ENCODE measurements around the gene LRIT1. TPM values are rescaled to one million over a fixed set of nuclear protein-coding genes. Genes with fewer than 3 reads are reported as not detected.

LRIT1 gene
- total RNA-seq, 1 donor from 2014 or later, result not detected

DNA sequence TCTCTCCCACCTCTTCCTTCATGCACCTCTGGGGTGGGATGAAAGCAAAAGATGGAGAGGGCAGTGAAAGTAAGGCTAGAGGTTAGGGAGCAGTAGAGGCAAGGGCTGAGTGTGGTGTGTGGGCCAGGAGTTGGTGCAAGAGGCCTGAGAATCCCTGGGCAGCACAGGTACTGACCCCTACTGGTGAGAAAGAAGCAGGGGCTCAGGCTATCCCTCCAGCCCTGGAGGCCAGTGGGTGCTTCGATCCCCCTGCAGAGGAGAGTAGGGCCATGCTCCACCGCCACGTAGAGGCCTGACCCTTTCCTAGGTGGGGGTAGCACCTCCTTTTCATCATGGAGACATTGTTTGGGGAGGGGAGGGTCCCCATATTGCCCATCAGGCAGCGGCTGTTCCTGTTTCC is 37.2 kb downstream of the LRIT1 start:
- DNase-seq (ENCODE audit: low read depth, low spot score), result no peak
- H3K27me3 Mint-ChIP-seq (ENCODE audit: low read depth), result no peaks in the 10 kb centered on the region
- no peak overlapping the region for H3K27ac Mint-ChIP-seq (ENCODE audit: unreplicated experiment)
- no peaks in the 10 kb centered on the region for H3K4me1 Mint-ChIP-seq
- no peaks in the 10 kb centered on the region for H3K36me3 Mint-ChIP-seq (ENCODE audit: low read depth)
- TF ChIP-seq, protein P1, sequence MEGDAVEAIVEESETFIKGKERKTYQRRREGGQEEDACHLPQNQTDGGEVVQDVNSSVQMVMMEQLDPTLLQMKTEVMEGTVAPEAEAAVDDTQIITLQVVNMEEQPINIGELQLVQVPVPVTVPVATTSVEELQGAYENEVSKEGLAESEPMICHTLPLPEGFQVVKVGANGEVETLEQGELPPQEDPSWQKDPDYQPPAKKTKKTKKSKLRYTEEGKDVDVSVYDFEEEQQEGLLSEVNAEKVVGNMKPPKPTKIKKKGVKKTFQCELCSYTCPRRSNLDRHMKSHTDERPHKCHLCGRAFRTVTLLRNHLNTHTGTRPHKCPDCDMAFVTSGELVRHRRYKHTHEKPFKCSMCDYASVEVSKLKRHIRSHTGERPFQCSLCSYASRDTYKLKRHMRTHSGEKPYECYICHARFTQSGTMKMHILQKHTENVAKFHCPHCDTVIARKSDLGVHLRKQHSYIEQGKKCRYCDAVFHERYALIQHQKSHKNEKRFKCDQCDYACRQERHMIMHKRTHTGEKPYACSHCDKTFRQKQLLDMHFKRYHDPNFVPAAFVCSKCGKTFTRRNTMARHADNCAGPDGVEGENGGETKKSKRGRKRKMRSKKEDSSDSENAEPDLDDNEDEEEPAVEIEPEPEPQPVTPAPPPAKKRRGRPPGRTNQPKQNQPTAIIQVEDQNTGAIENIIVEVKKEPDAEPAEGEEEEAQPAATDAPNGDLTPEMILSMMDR (conservative IDR thresholded peaks at IDR 0.05), result peak; percentile 39
- no peak overlapping the region for H3K4me3 Mint-ChIP-seq
- no peaks in the 10 kb centered on the region for H3K9me3 Mint-ChIP-seq

DNA sequence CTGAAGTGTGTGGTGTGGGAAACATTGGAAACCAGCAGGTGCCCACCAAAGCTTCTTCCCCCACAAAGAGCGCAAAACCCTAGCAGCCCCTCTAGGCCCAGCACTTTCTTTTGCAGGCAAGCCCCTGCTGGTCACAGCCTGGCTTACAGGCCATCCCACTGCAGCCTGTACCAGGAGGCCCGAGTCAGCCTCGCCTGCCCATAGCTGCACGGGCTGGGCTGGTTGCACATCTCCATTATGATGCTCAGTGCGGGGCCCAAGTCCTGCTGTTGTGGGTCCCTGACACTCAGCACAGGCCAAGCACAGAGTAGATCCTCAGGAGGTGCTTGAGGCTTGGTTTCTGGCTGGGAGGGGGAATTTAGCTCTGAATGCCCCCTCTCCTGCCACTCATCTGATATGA is 39.0 kb downstream of the LRIT1 start:
- Mint-ChIP-seq H3K4me1 (no peaks in the 10 kb centered on the region), H3K27me3 (ENCODE audit: low read depth) (no peaks in the 10 kb centered on the region), H3K36me3 (ENCODE audit: low read depth) (no peaks in the 10 kb centered on the region), H3K27ac (ENCODE audit: unreplicated experiment) (no peak overlapping the region), H3K9me3 (no peaks in the 10 kb centered on the region), H3K4me3 (no peak overlapping the region)
- DNase-seq (ENCODE audit: low read depth, low spot score), result no peak
- TF ChIP-seq, protein P1 (conservative IDR thresholded peaks at IDR 0.05), result no peak

DNA sequence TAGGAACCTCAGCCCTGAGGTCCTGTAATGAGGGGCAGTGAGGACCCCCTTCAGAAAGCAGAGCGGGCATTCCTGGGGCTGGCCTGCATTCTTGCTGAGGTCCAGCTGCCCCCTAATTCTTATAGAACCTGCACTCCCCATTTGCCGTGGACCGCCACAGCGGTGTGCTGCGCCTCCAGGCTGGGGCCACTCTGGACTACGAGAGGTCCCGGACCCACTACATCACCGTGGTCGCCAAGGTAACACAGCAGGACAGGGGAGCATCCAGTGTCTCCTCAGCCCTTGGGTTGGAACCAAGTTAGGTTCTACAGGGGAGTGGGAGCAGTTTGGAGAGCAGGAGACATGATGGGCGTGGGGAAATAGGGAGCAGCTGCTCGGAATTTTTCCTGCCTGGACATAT is 39.7 kb downstream of the LRIT1 start:
- no peaks in the 10 kb centered on the region for H3K4me1 Mint-ChIP-seq
- H3K36me3 Mint-ChIP-seq (ENCODE audit: low read depth), result no peaks in the 10 kb centered on the region
- no peaks in the 10 kb centered on the region for H3K27me3 Mint-ChIP-seq (ENCODE audit: low read depth)
- no peak overlapping the region for H3K27ac Mint-ChIP-seq (ENCODE audit: unreplicated experiment)
- no peaks in the 10 kb centered on the region for H3K9me3 Mint-ChIP-seq
- DNase-seq (ENCODE audit: low read depth, low spot score), result no peak
- no peak overlapping the region for H3K4me3 Mint-ChIP-seq
- TF ChIP-seq, protein P1 (conservative IDR thresholded peaks at IDR 0.05), result no peak

DNA sequence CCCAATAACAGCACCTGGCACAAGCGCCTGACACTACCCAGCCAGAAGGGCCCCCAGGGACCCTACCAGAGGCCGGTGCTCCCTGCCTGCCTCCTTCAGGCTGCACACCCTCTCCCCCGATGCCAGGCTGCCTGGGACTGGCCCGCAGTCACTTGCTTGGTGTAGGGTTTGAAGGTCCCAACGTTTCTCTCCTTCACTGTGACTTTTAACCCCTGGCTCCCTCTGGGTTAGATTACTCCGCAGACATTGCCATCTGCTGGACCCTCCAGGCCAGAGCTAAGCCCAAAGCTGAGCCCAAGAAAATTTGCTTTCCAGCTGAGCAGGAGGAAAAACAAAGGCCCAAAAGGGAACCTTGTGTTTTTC is 40.1 kb downstream of the LRIT1 start:
- TF ChIP-seq, protein P1 (conservative IDR thresholded peaks at IDR 0.05), result no peak
- H3K9me3 Mint-ChIP-seq, result no peaks in the 10 kb centered on the region
- H3K4me3 Mint-ChIP-seq, result no peak overlapping the region
- no peaks in the 10 kb centered on the region for H3K4me1 Mint-ChIP-seq
- no peak overlapping the region for H3K27ac Mint-ChIP-seq (ENCODE audit: unreplicated experiment)
- no peaks in the 10 kb centered on the region for H3K36me3 Mint-ChIP-seq (ENCODE audit: low read depth)
- no peak for DNase-seq (ENCODE audit: low read depth, low spot score)
- peaks cover 2% of the 10 kb centered on the region for H3K27me3 Mint-ChIP-seq (ENCODE audit: low read depth)

DNA sequence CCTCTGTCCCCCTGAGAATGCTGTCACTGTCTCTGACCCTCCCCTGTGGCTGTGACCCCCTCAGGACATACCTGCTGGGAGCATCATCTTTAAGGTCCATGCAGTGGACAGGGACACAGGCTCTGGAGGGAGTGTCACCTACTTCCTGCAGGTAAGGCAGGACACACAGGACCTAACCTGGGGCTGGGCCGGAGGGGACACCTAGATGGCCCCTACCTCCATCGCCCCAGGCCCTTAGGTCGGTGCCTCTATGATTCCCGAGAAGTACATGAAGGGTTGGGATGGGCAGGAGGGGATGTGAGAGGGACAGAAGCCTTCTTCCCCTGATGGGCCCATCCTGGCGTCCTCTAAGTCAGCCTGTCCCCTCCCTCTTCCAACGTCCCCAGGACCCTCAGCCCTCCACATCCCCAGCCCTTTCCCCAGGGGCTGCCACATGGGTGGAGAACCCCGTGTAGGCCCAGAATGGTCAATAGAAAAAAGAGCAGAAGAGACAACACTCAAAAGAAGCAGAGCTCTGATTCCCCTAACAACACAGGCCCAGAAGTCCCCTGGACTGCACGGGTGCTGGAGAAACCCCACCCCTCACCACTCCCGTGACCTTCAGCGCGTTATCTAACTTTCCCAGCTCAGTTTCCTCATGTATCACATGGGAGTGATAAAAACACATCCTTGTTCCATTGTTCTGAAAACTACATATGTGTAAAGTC is 40.7 kb downstream of the LRIT1 start:
- no peak for DNase-seq (ENCODE audit: low read depth, low spot score)
- Mint-ChIP-seq H3K27me3 (ENCODE audit: low read depth) (peaks cover 2% of the 10 kb centered on the region), H3K4me3 (no peak overlapping the region), H3K27ac (ENCODE audit: unreplicated experiment) (no peak overlapping the region), H3K9me3 (no peaks in the 10 kb centered on the region), H3K36me3 (ENCODE audit: low read depth) (no peaks in the 10 kb centered on the region), H3K4me1 (no peaks in the 10 kb centered on the region)
- TF ChIP-seq, protein P1 (conservative IDR thresholded peaks at IDR 0.05), result no peak
